ENCODE results near the gene TCF4. TPM values are rescaled to one million over a fixed set of nuclear protein-coding genes. Genes with fewer than 3 reads are reported as not detected.

The TCF4 gene
- total and polyA plus RNA-seq, 2 experiments from 2014 or later: 77.7 to 89.2 TPM

- DNase-seq (ENCODE audit: low spot score): no peak
- Histone ChIP-seq H3K27me3 (ENCODE audit: insufficient read depth) (no peaks in the 10 kb centered on the region), H3K36me3 (ENCODE audit: insufficient read depth) (no peaks in the 10 kb centered on the region), H3F3A (replicated peaks; ENCODE audit: low read depth) (no peaks in the 10 kb centered on the region), H3K4me1 (ENCODE audit: insufficient read depth) (peaks cover 23% of the 10 kb centered on the region), H4K20me1 (replicated peaks; ENCODE audit: insufficient read depth) (no peaks in the 10 kb centered on the region; the same call in 1 of the 2 replicates), H3K27ac (ENCODE audit: low read depth) (no peak overlapping the region), H3K4me2 (no peak overlapping the region), H2AFZ (no peak overlapping the region), H3K9me2 (ENCODE audit: insufficient read depth) (no peaks in the 10 kb centered on the region), H3K4me3 (no peak overlapping the region), H3K79me2 (replicated peaks; ENCODE audit: insufficient read depth) (peaks cover 90% of the 10 kb centered on the region)
- Mint-ChIP-seq H3K27me3 (ENCODE audit: insufficient read depth, low read depth, poor library complexity) (peaks cover 7% of the 10 kb centered on the region), H3K36me3 (ENCODE audit: low read depth) (peaks cover 20% of the 10 kb centered on the region; the same call in 2 of the 3 replicates), H3K27ac (no peak overlapping the region), H3K4me1 (peaks cover 55% of the 10 kb centered on the region), H3K4me3 (no peak overlapping the region), H3K9me3 (peaks cover 6% of the 10 kb centered on the region; the same call in 2 of the 3 replicates)
- no peak for ATAC-seq
- TF ChIP-seq CTCF (conservative IDR thresholded peaks at IDR 0.05; ENCODE audit: low read depth in 2 of 2) (no peak), ZNF331 (CRISPR knock-in tag; IDR thresholded peaks at IDR 0.05; ENCODE audit: low read depth) (no peak), JUNB (IDR thresholded peaks at IDR 0.05; ENCODE audit: unreplicated experiment) (no peak), POLR2AphosphoS5 (IDR thresholded peaks at IDR 0.05; ENCODE audit: low read depth) (no peak), CREB1 (CRISPR knock-in tag; IDR thresholded peaks at IDR 0.05; ENCODE audit: low read depth) (no peak), EZH2phosphoT487 (IDR thresholded peaks at IDR 0.05; ENCODE audit: unreplicated experiment) (no peak), ETS1 (IDR thresholded peaks at IDR 0.05) (no peak), ZNF462 (CRISPR knock-in tag; IDR thresholded peaks at IDR 0.05) (no peak), STAT1 (IDR thresholded peaks at IDR 0.05; ENCODE audit: unreplicated experiment) (no peak), REST (IDR thresholded peaks at IDR 0.05; ENCODE audit: unreplicated experiment) (no peak), EZH2 (IDR thresholded peaks at IDR 0.05; ENCODE audit: low read depth, unreplicated experiment) (no peak)
Observed at GRCh38 chr18:55444536-55444935, 143.5 kb downstream of the TCF4 start.

All from GM23338 (cell line).